OCI-LY7 (cell line): ENCODE data around the gene ENOSF1. TPM values are rescaled to one million over a fixed set of nuclear protein-coding genes. Genes with fewer than 3 reads are reported as not detected.

Source experiments
- BruUV-seq: library from RNA; stranded (reverse); fragments of 400-500 nt; replicated peaks from 2 replicates; lab custom pipeline; 2021; lab: Mats Ljungman, UMichigan
- CTCF ChIA-PET: fragments of 300-600 bp; sonication (Branson Sonifier 250); formaldehyde crosslinking; loops from one replicate; lab custom pipeline; 2022; ENCODE audit warnings: antibody characterized with exemption; ENCODE audit not compliant: unreplicated experiment; lab: Charles Lee
- POLR2A ChIA-PET: fragments of 300-600 bp; sonication (Branson Sonifier 250); formaldehyde crosslinking; loops from one replicate; lab custom pipeline; 2022; ENCODE audit warnings: antibody characterized with exemption; lab: Charles Lee
- DNase-seq: peaks from one replicate; pipeline ENCODE4 v3.0.0-alpha.2; 2015; ENCODE audit warnings: low spot score
- H2AFZ ChIP-seq: fragments of 200-600 bp; sonication (generic), shearing (Covaris generic); 2 replicates; pipeline ENCODE4 v1.6.1; 2014; ENCODE audit warnings: mild to moderate bottlenecking, antibody characterized with exemption, low read length, moderate library complexity
- H3K27ac ChIP-seq: fragments of 200-600 bp; sonication (generic); 2 replicates; pipeline ENCODE4 v1.5.1; 2014; ENCODE audit warnings: mixed run types, low read depth, mild to moderate bottlenecking, moderate library complexity, low read length, inconsistent platforms; ENCODE audit not compliant: poor library complexity, severe bottlenecking
- H3K36me3 ChIP-seq: fragments of 200-600 bp; sonication (generic); 2 replicates; pipeline ENCODE4 v1.6.1; 2014; ENCODE audit warnings: mild to moderate bottlenecking, antibody characterized with exemption, low read length, moderate library complexity, mixed read lengths; ENCODE audit not compliant: insufficient read depth
- H3K4me1 ChIP-seq: fragments of 200-600 bp; sonication (generic); 2 replicates; pipeline ENCODE4 v1.5.1; 2014; ENCODE audit warnings: mild to moderate bottlenecking, low read length; ENCODE audit not compliant: insufficient read depth, poor library complexity, severe bottlenecking
- H3K4me2 ChIP-seq: fragments of 200-600 bp; sonication (generic); 2 replicates; pipeline ENCODE4 v1.6.1; 2014; ENCODE audit warnings: mild to moderate bottlenecking, low read length
- H3K4me3 ChIP-seq: fragments of 200-600 bp; sonication (generic); 2 replicates; pipeline ENCODE4 v1.5.1; 2014; ENCODE audit warnings: mild to moderate bottlenecking, low read depth, low read length; ENCODE audit not compliant: poor library complexity, severe bottlenecking
- H3K79me2 ChIP-seq: fragments of 200-600 bp; sonication (generic); 2 replicates; pipeline ENCODE4 v1.6.1; 2016; ENCODE audit warnings: low read depth, mild to moderate bottlenecking, low read length, moderate library complexity, mixed read lengths; ENCODE audit not compliant: insufficient read depth
- H3K9me2 ChIP-seq: fragments of 200-600 bp; sonication (generic); 2 replicates; pipeline ENCODE4 v1.6.1; 2016; ENCODE audit warnings: mild to moderate bottlenecking, low read length, mixed read lengths; ENCODE audit not compliant: insufficient read depth
- H3K9me3 ChIP-seq: fragments of 200-600 bp; sonication (generic); 2 replicates; pipeline ENCODE4 v1.6.1; 2014; ENCODE audit warnings: mild to moderate bottlenecking, mixed run types, low read length, mixed read lengths
- H4K20me1 ChIP-seq: fragments of 200-600 bp; sonication (generic); 2 replicates; pipeline ENCODE4 v1.6.1; 2014; ENCODE audit warnings: mild to moderate bottlenecking, antibody characterized with exemption, low read length, moderate library complexity, mixed read lengths; ENCODE audit not compliant: insufficient read depth
- CTCF ChIP-seq: fragments of 200-600 bp; sonication (generic); conservative IDR thresholded peaks from 2 replicates; pipeline ENCODE4 v1.5.1; 2014; ENCODE audit warnings: mild to moderate bottlenecking, antibody characterized with exemption, low read length, moderate library complexity, mixed read lengths
- EZH2phosphoT487 ChIP-seq: fragments of 200-600 bp; sonication (generic); IDR thresholded peaks from 2 replicates; pipeline ENCODE4 v1.6.1; 2018; ENCODE audit warnings: low read depth, borderline replicate concordance, mild to moderate bottlenecking, mixed run types, antibody characterized with exemption, low read length, moderate library complexity, mixed read lengths
- intact Hi-C: fragments of 100-400 bp; cut with micrococcal nuclease; formaldehyde crosslinking; loops from one replicate; pipeline ENCODE4 v1.10.0; 2022; ENCODE audit not compliant: unreplicated experiment
- total RNA-seq, 2 experiments: library from RNA; depleted of rRNA in 1 of 2; stranded (reverse); fragments of >200 nt in 1 of 2; shearing (Covaris generic) in 1 of 2; gene quantifications; 2 replicates each; pipeline ENCODE4 v1.2.3, GENCODE V29; 2014 to 2022

The ENOSF1 gene
- total RNA-seq, 2 experiments from 2014 or later, result 40.1 to 44.0 TPM

GRCh38 chr18:673769-674168, 38.7 kb downstream of the ENOSF1 start:
- H3K27ac ChIP-seq, result no peak overlapping the region
- CTCF ChIA-PET, result no interaction called here
- DNase-seq, result no peak
- H2AFZ ChIP-seq, result no peak overlapping the region
- peaks cover 98% of the 10 kb centered on the region for H3K36me3 ChIP-seq
- no peaks in the 10 kb centered on the region for H3K79me2 ChIP-seq
- no peak for TF ChIP-seq EZH2phosphoT487
- no peak for TF ChIP-seq CTCF
- no peaks in the 10 kb centered on the region for H3K9me2 ChIP-seq
- POLR2A ChIA-PET, result interaction anchor here (0.6 to 1.3 kb wide), 3 partner anchors 16 to 56 kb away, joined by 3 to 6 read pairs (median 3); partner anchors contain the start of gene TYMS
- H3K9me3 ChIP-seq, result no peaks in the 10 kb centered on the region
- no peak overlapping the region for H3K4me2 ChIP-seq
- H3K4me1 ChIP-seq, result no peaks in the 10 kb centered on the region
- peaks cover 3% of the 10 kb centered on the region; the same call in 1 of the 2 replicates for H4K20me1 ChIP-seq
- H3K4me3 ChIP-seq, result no peak overlapping the region
- no TSS peak for BruUV-seq
- intact Hi-C loops, result no loop called here

- H3K4me3 ChIP-seq, result no peak overlapping the region
- peaks cover 100% of the 10 kb centered on the region for H3K36me3 ChIP-seq
- H3K9me2 ChIP-seq, result no peaks in the 10 kb centered on the region
- no peak overlapping the region for H3K4me2 ChIP-seq
- H2AFZ ChIP-seq, result no peak overlapping the region
- no peak for TF ChIP-seq EZH2phosphoT487
- no peak for TF ChIP-seq CTCF
- intact Hi-C loops, result no loop called here
- ChIA-PET POLR2A (interaction anchor here (0.6 to 1.3 kb wide), 3 partner anchors 15 to 131 kb away, joined by 3 to 6 read pairs (median 3); partner anchors contain the start of gene TYMS), CTCF (no interaction called here)
- H3K9me3 ChIP-seq, result no peaks in the 10 kb centered on the region
- DNase-seq, result no peak
- H3K27ac ChIP-seq, result no peak overlapping the region
- H3K4me1 ChIP-seq, result no peaks in the 10 kb centered on the region
- peaks cover 1% of the 10 kb centered on the region; the same call in 1 of the 2 replicates for H3K79me2 ChIP-seq
- no TSS peak for BruUV-seq
- peaks cover 7% of the 10 kb centered on the region; the same call in 1 of the 2 replicates for H4K20me1 ChIP-seq
Measured at GRCh38 chr18:673317-673716, 39.1 kb downstream of the ENOSF1 start.

- CTCF ChIA-PET, result no interaction called here
- intact Hi-C loops, result no loop called here
- POLR2A ChIA-PET, result no interaction called here
Measured at GRCh38 chr18:671405-671804, 41.0 kb downstream of the ENOSF1 start.

More at GRCh38 chr18:671405-671804, 41.0 kb downstream of the ENOSF1 start:
- H3K79me2 ChIP-seq, result peaks cover 15% of the 10 kb centered on the region
- DNase-seq, result no peak
- no peak overlapping the region for H3K4me3 ChIP-seq
- no peaks in the 10 kb centered on the region for H3K9me2 ChIP-seq
- peaks cover 95% of the 10 kb centered on the region for H3K36me3 ChIP-seq
- H3K4me2 ChIP-seq, result no peak overlapping the region
- TF ChIP-seq CTCF (no peak), EZH2phosphoT487 (no peak)
- H3K27ac ChIP-seq, result no peak overlapping the region
- H4K20me1 ChIP-seq, result peaks cover 10% of the 10 kb centered on the region
- H2AFZ ChIP-seq, result no peak overlapping the region
- H3K4me1 ChIP-seq, result no peaks in the 10 kb centered on the region
- no TSS peak for BruUV-seq
- H3K9me3 ChIP-seq, result no peaks in the 10 kb centered on the region
